Ascending aorta (tissue), 2 donors: Measurements from ENCODE around the gene TIE1. TPM values are rescaled to one million over a fixed set of nuclear protein-coding genes. Genes with fewer than 3 reads are reported as not detected.

ENCODE experiments used
- DNase-seq, 2 donors: peaks; one replicate each; pipeline ENCODE4 v3.0.0-alpha.2; 2019; ENCODE audit warnings: low spot score in 2 of 2
- H3K27ac ChIP-seq, 2 donors: fragments of 200-600 bp; sonication (generic); one replicate each; pipeline ENCODE4 v1.5.1; 2016 to 2017; ENCODE audit warnings: mild to moderate bottlenecking in 1 of 2
- H3K27me3 ChIP-seq: fragments of 200-600 bp; sonication (generic); one replicate; pipeline ENCODE4 v1.5.1; 2017
- H3K36me3 ChIP-seq, 2 donors: fragments of 200-600 bp; sonication (generic); one replicate each; pipeline ENCODE4 v1.5.1; 2016
- H3K4me1 ChIP-seq, 2 donors: fragments of 200-600 bp; sonication (generic); one replicate each; pipeline ENCODE4 v1.5.1; 2016 to 2017; ENCODE audit warnings: mild to moderate bottlenecking in 1 of 2
- H3K4me3 ChIP-seq, 2 donors: fragments of 200-600 bp; sonication (generic); one replicate each; pipeline ENCODE4 v1.5.1; 2016 to 2017; ENCODE audit warnings: mild to moderate bottlenecking in 1 of 2
- H3K9me3 ChIP-seq, 2 donors: fragments of 200-600 bp; sonication (generic); one replicate each; pipeline ENCODE4 v1.5.1; 2016
- CTCF ChIP-seq, 3 experiments: fragments of 200-600 bp in 2 of 3; fragments of 450-650 bp in 1 of 3; sonication (generic) in 2 of 3; IDR thresholded peaks; one replicate each; pipeline ENCODE4 v1.5.1; 2016 to 2019; ENCODE audit warnings: antibody characterized with exemption in 3 of 3, mild to moderate bottlenecking in 1 of 3, moderate library complexity in 1 of 3
- intact Hi-C: fragments of 100-400 bp; cut with DNase I; formaldehyde crosslinking; loops from one replicate; pipeline ENCODE4 v1.15.1; 2023
- total RNA-seq: library from RNA; depleted of rRNA; stranded (reverse); fragments of >200 nt; gene quantifications from one replicate; pipeline ENCODE4 v1.1.0, GENCODE V29; 2016

The TIE1 gene
- total RNA-seq, 1 donor from 2014 or later, result 120 TPM

GRCh38 chr1:43348343-43348808, 47.6 kb downstream of the TIE1 start:
- intact Hi-C loops, result loop anchor here (2.0 to 5.0 kb wide), 2 partner anchors 40 to 176 kb away; partner anchors contain the start of genes CFAP57, EBNA1BP2, MED8 and SZT2
- H3K4me1 ChIP-seq, result no peaks in the 10 kb centered on the region

GRCh38 chr1:43348809-43349593, 48.2 kb downstream of the TIE1 start:
- no peaks in the 10 kb centered on the region for H3K4me1 ChIP-seq
- peak; percentile 55 to 92 for DNase-seq
- H3K27ac ChIP-seq, result peak overlapping the region; percentile 80 to 87
- H3K36me3 ChIP-seq, result no peaks in the 10 kb centered on the region
- peak overlapping the region; percentile 67 to 73 for H3K4me3 ChIP-seq
- intact Hi-C loops, result loop anchor here (1.0 to 5.0 kb wide), 4 partner anchors 9 to 177 kb away; partner anchors contain the start of genes CDC20, CFAP57, EBNA1BP2 and ELOVL1
- no peaks in the 10 kb centered on the region for H3K9me3 ChIP-seq
- no peaks in the 10 kb centered on the region for H3K27me3 ChIP-seq
- no peak for TF ChIP-seq CTCF (IDR thresholded peaks at IDR 0.05)

More at GRCh38 chr1:43348343-43348808, 47.6 kb downstream of the TIE1 start:
- peak overlapping the region; percentile 80 to 87 for H3K27ac ChIP-seq
- no peak for TF ChIP-seq CTCF (IDR thresholded peaks at IDR 0.05)
- peak overlapping the region; percentile 67 to 73 for H3K4me3 ChIP-seq
- H3K27me3 ChIP-seq, result no peaks in the 10 kb centered on the region
- no peaks in the 10 kb centered on the region for H3K36me3 ChIP-seq
- H3K9me3 ChIP-seq, result no peaks in the 10 kb centered on the region
- DNase-seq, result peak in 1 of 2 donors; percentile 66

GRCh38 chr1:43349594-43350306, 49.0 kb downstream of the TIE1 start:
- intact Hi-C loops, result loop anchor here (1.0 to 10.0 kb wide), 6 partner anchors 9 to 505 kb away; partner anchors contain the start of genes CDC20, CFAP57, EBNA1BP2 and ELOVL1
- Histone ChIP-seq H3K4me3 (peak overlapping the region; percentile 67 to 73), H3K4me1 (no peaks in the 10 kb centered on the region), H3K9me3 (no peaks in the 10 kb centered on the region), H3K27me3 (no peaks in the 10 kb centered on the region), H3K27ac (peak overlapping the region; percentile 80 to 87), H3K36me3 (no peaks in the 10 kb centered on the region)
- no peak for DNase-seq
- no peak for TF ChIP-seq CTCF (IDR thresholded peaks at IDR 0.05)

- TF ChIP-seq CTCF (IDR thresholded peaks at IDR 0.05), result no peak
- Histone ChIP-seq H3K4me3 (no peak overlapping the region), H3K9me3 (no peaks in the 10 kb centered on the region), H3K27ac (no peak overlapping the region), H3K27me3 (no peaks in the 10 kb centered on the region), H3K4me1 (no peaks in the 10 kb centered on the region), H3K36me3 (no peaks in the 10 kb centered on the region)
- intact Hi-C loops, result loop anchor here (10.0 kb wide), 2 partner anchors 416 to 506 kb away; partner anchors contain the start of gene ZNF691
- DNase-seq, result no peak
These were observed 50.2 kb downstream of the TIE1 start for GRCh38 chr1:43350976-43351375.

- Histone ChIP-seq H3K27ac (no peak overlapping the region), H3K27me3 (no peaks in the 10 kb centered on the region), H3K4me1 (no peaks in the 10 kb centered on the region), H3K4me3 (no peak overlapping the region), H3K36me3 (no peaks in the 10 kb centered on the region), H3K9me3 (no peaks in the 10 kb centered on the region)
- DNase-seq, result no peak
- intact Hi-C loops, result loop anchor here (10.0 kb wide), 2 partner anchors 417 to 507 kb away; partner anchors contain the start of gene ZNF691
- TF ChIP-seq CTCF (IDR thresholded peaks at IDR 0.05), result no peak
These were observed 50.9 kb downstream of the TIE1 start for GRCh38 chr1:43351421-43352350.
